GM12875 (cell line): ENCODE measurements around the gene UQCC2.

Experiments used
- H3K4me3 ChIP-seq: one replicate; pipeline ENCODE4 v1.5.1; 2011; ENCODE audit warnings: low read depth, low read length, control low read depth
- CTCF ChIP-seq: IDR thresholded peaks from 2 replicates; pipeline ENCODE4 v1.5.1; 2011; ENCODE audit warnings: low read depth, mild to moderate bottlenecking, control low read depth, inconsistent platforms, low read length, moderate library complexity, borderline replicate concordance; ENCODE audit not compliant: insufficient read depth

Gene UQCC2

DNA sequence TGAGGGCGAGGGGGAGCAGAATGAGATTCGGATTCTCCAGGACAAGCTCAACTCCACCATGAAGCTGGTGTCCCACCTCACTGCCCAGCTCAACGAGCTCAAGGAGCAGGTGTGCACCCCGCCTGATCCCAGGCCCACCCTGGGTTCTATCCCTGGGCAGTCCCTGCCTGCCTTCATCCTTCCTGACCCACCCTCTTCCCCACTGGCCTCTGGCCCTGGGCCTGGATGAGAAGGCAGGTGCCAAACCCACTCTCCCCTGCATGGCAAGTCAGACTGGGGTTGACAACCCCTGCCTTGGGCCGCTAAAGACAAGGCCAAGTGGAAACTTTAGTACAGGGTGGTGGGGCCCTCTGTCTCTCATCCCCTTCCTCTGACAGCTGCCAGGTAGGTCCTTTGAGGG is 16.5 kb downstream of the UQCC2 start:
- no peak overlapping the region for H3K4me3 ChIP-seq
- no peak for TF ChIP-seq CTCF

DNA sequence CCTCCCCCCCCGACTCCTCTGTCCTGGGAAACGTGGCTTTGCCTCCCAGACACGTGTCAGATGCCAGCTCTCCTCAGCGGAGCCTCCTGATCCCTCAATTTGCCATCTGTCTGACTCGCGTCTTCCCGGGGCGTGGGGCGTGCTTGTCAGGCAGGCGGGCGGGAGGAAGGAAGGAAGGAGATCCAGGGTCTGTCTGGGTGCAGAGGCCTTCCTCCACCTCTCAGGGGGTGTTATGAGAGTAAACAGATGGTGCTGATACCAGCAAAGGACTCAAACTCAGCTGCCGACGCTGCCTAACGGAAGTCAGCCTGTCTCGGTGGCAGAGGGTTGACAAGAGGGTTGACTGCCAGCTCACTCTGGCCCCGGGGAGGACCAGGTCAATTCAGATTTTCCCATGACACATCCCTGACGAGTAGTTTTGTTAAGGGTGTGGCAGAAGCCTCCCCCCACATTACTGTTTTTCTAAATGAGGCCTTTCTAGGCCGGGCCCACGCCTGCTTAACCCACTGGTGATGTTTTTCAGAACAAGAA is 17.0 kb downstream of the UQCC2 start:
- no peak for TF ChIP-seq CTCF
- H3K4me3 ChIP-seq: no peak overlapping the region

DNA sequence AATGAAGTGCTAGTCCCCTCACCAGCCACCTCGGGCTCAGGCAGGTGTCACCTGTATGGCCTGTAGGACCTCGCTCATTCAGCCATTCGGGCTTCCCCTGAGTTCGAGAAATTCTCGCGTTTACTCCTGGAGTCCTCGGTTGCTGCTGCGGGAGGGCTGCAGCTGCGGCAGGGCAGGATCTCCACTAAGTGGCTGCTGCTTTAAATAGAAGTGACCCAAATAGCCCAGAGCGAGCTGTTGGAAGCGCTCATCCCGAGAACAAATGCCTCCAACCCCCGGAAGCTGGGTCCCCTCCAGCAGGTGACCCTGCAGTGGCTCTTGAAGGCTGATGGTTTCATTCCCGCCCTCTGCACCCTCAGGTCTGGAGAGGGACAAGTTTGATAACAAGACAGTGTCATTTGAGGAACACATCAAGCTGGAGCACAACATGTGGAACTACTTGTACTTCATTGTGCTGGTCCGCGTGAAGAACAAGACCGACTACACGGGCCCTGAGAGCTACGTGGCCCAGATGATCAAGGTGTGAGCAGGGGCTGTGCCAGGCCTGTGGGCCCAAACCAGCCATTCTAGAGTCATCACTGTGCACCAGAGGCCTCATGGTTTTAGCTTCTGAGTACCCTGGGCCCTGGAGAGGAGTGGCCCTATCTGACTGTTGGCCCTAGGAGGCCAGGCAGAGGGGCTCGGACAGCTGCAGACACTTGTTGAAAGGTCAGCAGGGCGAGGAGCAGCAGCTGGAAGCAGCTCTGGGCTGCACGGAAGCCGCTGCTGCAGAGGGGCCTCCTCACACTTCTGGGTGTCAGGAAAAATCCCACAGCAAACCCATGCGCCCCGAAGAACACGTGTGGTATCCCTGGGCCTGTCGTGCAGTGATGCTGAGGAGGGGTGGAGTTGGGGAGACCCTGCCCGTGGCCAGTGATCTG is 18.1 kb downstream of the UQCC2 start:
- TF ChIP-seq CTCF: no peak
- H3K4me3 ChIP-seq: no peak overlapping the region

DNA sequence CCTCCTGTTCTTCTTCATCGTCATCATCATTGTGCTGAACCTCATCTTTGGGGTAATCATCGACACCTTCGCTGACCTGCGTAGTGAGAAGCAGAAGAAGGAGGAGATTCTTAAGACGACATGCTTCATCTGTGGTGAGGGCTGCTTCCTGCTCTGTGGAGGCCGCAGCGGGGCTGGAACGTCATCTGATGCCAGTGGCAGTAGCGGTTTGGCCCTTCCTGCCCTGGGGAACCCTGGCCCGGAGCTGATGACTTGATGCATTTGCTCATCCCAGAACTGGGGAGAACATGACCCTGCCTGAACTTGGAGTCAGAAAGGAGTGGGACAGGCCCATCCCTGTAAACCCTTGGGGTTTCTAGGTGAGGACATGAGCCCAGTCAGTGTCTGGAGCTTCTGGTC is 18.7 kb downstream of the UQCC2 start:
- no peak for TF ChIP-seq CTCF
- no peak overlapping the region for H3K4me3 ChIP-seq

DNA sequence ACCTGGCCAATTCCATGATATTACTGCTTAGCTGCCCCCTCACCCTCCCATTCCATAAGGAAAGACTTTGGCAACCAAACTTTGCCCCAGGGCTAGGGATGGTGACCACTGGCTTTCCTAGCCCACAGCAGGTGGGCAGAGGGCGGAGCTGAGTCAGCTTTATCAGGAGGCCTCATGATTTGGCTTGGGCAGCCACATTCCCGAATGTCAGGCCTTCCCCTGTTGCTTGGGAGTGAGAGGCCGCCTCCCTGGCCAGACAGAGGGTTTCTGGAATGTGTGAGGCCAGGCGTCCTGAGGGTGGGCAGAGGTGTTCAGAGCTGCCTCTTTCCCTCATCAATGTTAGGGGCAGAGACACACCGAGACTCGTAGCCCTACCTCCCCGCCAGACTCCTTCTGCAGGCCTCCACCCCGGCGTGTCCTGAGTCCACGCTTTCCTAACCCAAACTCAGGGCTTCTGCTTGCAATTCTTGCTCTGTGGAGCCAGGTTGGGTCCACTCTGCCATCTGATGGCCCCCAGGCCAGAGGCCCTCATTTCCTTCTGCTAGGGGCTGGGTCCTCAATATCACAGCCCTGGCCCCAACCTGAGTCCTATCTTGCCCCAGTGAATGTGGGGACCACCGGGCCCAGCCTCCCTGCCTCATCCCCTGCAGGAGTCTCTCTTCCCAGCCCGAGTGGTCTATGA is 19.3 kb downstream of the UQCC2 start:
- no peak for TF ChIP-seq CTCF
- no peak overlapping the region for H3K4me3 ChIP-seq

- no peak overlapping the region for H3K4me3 ChIP-seq
- TF ChIP-seq CTCF: no peak
These were observed 19.9 kb downstream of the UQCC2 start for GRCh38 chr6:33691456-33692077.
